ENCODE data around the gene FZD1. TPM values are rescaled to one million over a fixed set of nuclear protein-coding genes. Genes with fewer than 3 reads are reported as not detected.

FZD1 gene
- total RNA-seq, 1 donor from 2014 or later = 16.5 TPM

GRCh38 chr7:91289633-91290254, 25.5 kb downstream of the FZD1 start:
- Histone ChIP-seq H3K9me3 (no peaks in the 10 kb centered on the region), H3K36me3 (no peaks in the 10 kb centered on the region), H3K27ac (no peak overlapping the region), H3K27me3 (no peaks in the 10 kb centered on the region), H3K4me3 (no peak overlapping the region), H3K4me1 (no peaks in the 10 kb centered on the region)
- intact Hi-C loops (cut with DNase I) = no loop called here
- no peak for DNase-seq (ENCODE audit: extremely low spot score in 2 of 2)
- TF ChIP-seq POLR2AphosphoS5 (IDR thresholded peaks at IDR 0.05; ENCODE audit: insufficient read depth in 1 of 2, low read depth in 1 of 2) (no peak), CTCF (IDR thresholded peaks at IDR 0.05) (no peak), POLR2A (IDR thresholded peaks at IDR 0.05) (no peak)

GRCh38 chr7:91291302-91291701, 27.1 kb downstream of the FZD1 start:
- Histone ChIP-seq H3K4me1 (no peaks in the 10 kb centered on the region), H3K27me3 (no peaks in the 10 kb centered on the region), H3K4me3 (no peak overlapping the region), H3K27ac (no peak overlapping the region), H3K36me3 (no peaks in the 10 kb centered on the region), H3K9me3 (no peaks in the 10 kb centered on the region)
- no peak for TF ChIP-seq POLR2AphosphoS5 (IDR thresholded peaks at IDR 0.05; ENCODE audit: insufficient read depth in 1 of 2, low read depth in 1 of 2)
- TF ChIP-seq POLR2A (IDR thresholded peaks at IDR 0.05) = no peak
- TF ChIP-seq CTCF (IDR thresholded peaks at IDR 0.05) = no peak
- intact Hi-C loops (cut with DNase I) = no loop called here
- no peak for DNase-seq (ENCODE audit: extremely low spot score in 2 of 2)

GRCh38 chr7:91291902-91292301, 27.7 kb downstream of the FZD1 start:
- DNase-seq (ENCODE audit: extremely low spot score in 2 of 2) = no peak
- Histone ChIP-seq H3K27me3 (no peaks in the 10 kb centered on the region), H3K36me3 (no peaks in the 10 kb centered on the region), H3K27ac (no peak overlapping the region), H3K4me3 (no peak overlapping the region), H3K4me1 (no peaks in the 10 kb centered on the region), H3K9me3 (no peaks in the 10 kb centered on the region)
- intact Hi-C loops (cut with DNase I) = no loop called here
- TF ChIP-seq POLR2AphosphoS5 (IDR thresholded peaks at IDR 0.05; ENCODE audit: insufficient read depth in 1 of 2, low read depth in 1 of 2) (no peak), POLR2A (IDR thresholded peaks at IDR 0.05) (no peak), CTCF (IDR thresholded peaks at IDR 0.05) (no peak)

GRCh38 chr7:91292506-91292905, 28.3 kb downstream of the FZD1 start:
- Histone ChIP-seq H3K36me3 (no peaks in the 10 kb centered on the region), H3K4me3 (no peak overlapping the region), H3K27me3 (no peaks in the 10 kb centered on the region), H3K27ac (no peak overlapping the region), H3K4me1 (no peaks in the 10 kb centered on the region), H3K9me3 (no peaks in the 10 kb centered on the region)
- DNase-seq (ENCODE audit: extremely low spot score in 2 of 2) = no peak
- intact Hi-C loops (cut with DNase I) = no loop called here
- TF ChIP-seq POLR2A (IDR thresholded peaks at IDR 0.05) (no peak), POLR2AphosphoS5 (IDR thresholded peaks at IDR 0.05; ENCODE audit: insufficient read depth in 1 of 2, low read depth in 1 of 2) (no peak), CTCF (IDR thresholded peaks at IDR 0.05) (no peak)

- Histone ChIP-seq H3K4me1 (no peaks in the 10 kb centered on the region), H3K9me3 (no peaks in the 10 kb centered on the region), H3K27me3 (no peaks in the 10 kb centered on the region), H3K27ac (no peak overlapping the region), H3K36me3 (no peaks in the 10 kb centered on the region), H3K4me3 (no peak overlapping the region)
- no peak for DNase-seq (ENCODE audit: extremely low spot score in 2 of 2)
- TF ChIP-seq CTCF (IDR thresholded peaks at IDR 0.05) = no peak
- no peak for TF ChIP-seq POLR2AphosphoS5 (IDR thresholded peaks at IDR 0.05; ENCODE audit: insufficient read depth in 1 of 2, low read depth in 1 of 2)
- TF ChIP-seq POLR2A (IDR thresholded peaks at IDR 0.05) = no peak
- intact Hi-C loops (cut with DNase I) = no loop called here
These were observed 28.9 kb downstream of the FZD1 start for GRCh38 chr7:91293136-91293535.

Measured in vagina (tissue), 2 donors.